GM21390 (cell line): Measurements from ENCODE around the gene WIPF3.

Experiments
- ATAC-seq: cut with Tn5 transposase; IDR thresholded peaks from one replicate; pipeline ENCODE4 v1.9.1; 2021; ENCODE audit not compliant: unreplicated experiment

Gene WIPF3

GRCh38 chr7:29847496-29847895 lies 41.2 kb downstream of the WIPF3 start:
- no peak for ATAC-seq

- no peak for ATAC-seq
Observed at GRCh38 chr7:29847916-29848315, 41.6 kb downstream of the WIPF3 start.

- ATAC-seq, result no peak
Observed at GRCh38 chr7:29848941-29849340, 42.6 kb downstream of the WIPF3 start.

- ATAC-seq, result no peak
Observed at GRCh38 chr7:29851487-29851886, 45.2 kb downstream of the WIPF3 start.

- no peak for ATAC-seq
Observed at GRCh38 chr7:29852457-29852856, 46.1 kb downstream of the WIPF3 start.

GRCh38 chr7:29853072-29853471 lies 46.8 kb downstream of the WIPF3 start:
- no peak for ATAC-seq

- no peak for ATAC-seq
Observed at GRCh38 chr7:29853789-29854188, 47.5 kb downstream of the WIPF3 start.

GRCh38 chr7:29854257-29854938 lies 48.1 kb downstream of the WIPF3 start:
- no peak for ATAC-seq

- no peak for ATAC-seq
Observed at GRCh38 chr7:29857654-29858053, 51.3 kb downstream of the WIPF3 start.

GRCh38 chr7:29858191-29858951 lies 52.1 kb downstream of the WIPF3 start:
- ATAC-seq, result no peak

GRCh38 chr7:29859104-29859503 lies 52.8 kb downstream of the WIPF3 start:
- no peak for ATAC-seq

- ATAC-seq, result no peak
Observed at GRCh38 chr7:29859524-29860185, 53.3 kb downstream of the WIPF3 start.

- no peak for ATAC-seq
Observed at GRCh38 chr7:29860186-29860585, 53.9 kb downstream of the WIPF3 start.

- ATAC-seq, result no peak
Observed at GRCh38 chr7:29861884-29862283, 55.6 kb downstream of the WIPF3 start.

GRCh38 chr7:29864656-29865055 lies 58.3 kb downstream of the WIPF3 start:
- ATAC-seq, result no peak

- ATAC-seq, result no peak
Observed at GRCh38 chr7:29865526-29865925, 59.2 kb downstream of the WIPF3 start.

- ATAC-seq, result no peak
Observed at GRCh38 chr7:29866490-29866930, 60.2 kb downstream of the WIPF3 start.

GRCh38 chr7:29871787-29872398 lies 65.6 kb downstream of the WIPF3 start:
- no peak for ATAC-seq

GRCh38 chr7:29873644-29874294 lies 67.5 kb downstream of the WIPF3 start:
- ATAC-seq, result no peak

GRCh38 chr7:29875741-29876140 lies 69.4 kb downstream of the WIPF3 start:
- ATAC-seq, result no peak

- ATAC-seq, result no peak
Observed at GRCh38 chr7:29877196-29877595, 70.9 kb downstream of the WIPF3 start.
